MM.1S (cell line): Measurements from ENCODE around the gene ELMOD2.

Source experiments
- DNase-seq: peaks from one replicate; pipeline ENCODE4 v3.0.0-alpha.2; 2015
- H2AFZ ChIP-seq: fragments of 300-600 bp; sonication (generic); 2 replicates; pipeline ENCODE4 v1.6.0; 2016; ENCODE audit warnings: antibody characterized with exemption, low read length
- H3F3A ChIP-seq: fragments of 300-600 bp; sonication (generic); 2 replicates; pipeline ENCODE4 v1.6.1; 2016; ENCODE audit warnings: mild to moderate bottlenecking, antibody characterized with exemption, low read length, moderate library complexity, mixed read lengths; ENCODE audit not compliant: insufficient read depth
- H3K27ac ChIP-seq: fragments of 300-600 bp; sonication (generic); 2 replicates; pipeline ENCODE4 v1.5.1; 2016; ENCODE audit warnings: mild to moderate bottlenecking, low read length
- H3K27me3 ChIP-seq: fragments of 300-600 bp; sonication (generic); replicated peaks from 2 replicates; pipeline ENCODE4 v1.6.0; 2016; ENCODE audit warnings: low read length; ENCODE audit not compliant: insufficient read depth
- H3K36me3 ChIP-seq: fragments of 300-600 bp; sonication (generic); replicated peaks from 2 replicates; pipeline ENCODE4 v1.6.1; 2016; ENCODE audit warnings: mild to moderate bottlenecking, low read length, mixed read lengths; ENCODE audit not compliant: insufficient read depth
- H3K4me1 ChIP-seq: fragments of 300-600 bp; sonication (generic); 2 replicates; pipeline ENCODE4 v1.6.1; 2016; ENCODE audit warnings: low read length, mixed read lengths
- H3K4me2 ChIP-seq: fragments of 300-600 bp; sonication (generic); 2 replicates; pipeline ENCODE4 v1.6.0; 2016; ENCODE audit warnings: low read depth, low read length
- H3K4me3 ChIP-seq: fragments of 300-600 bp; sonication (generic); 2 replicates; pipeline ENCODE4 v1.5.1; 2016; ENCODE audit warnings: low read length, mixed read lengths
- H3K79me2 ChIP-seq: fragments of 300-600 bp; sonication (generic); 2 replicates; pipeline ENCODE4 v1.6.1; 2016; ENCODE audit warnings: mixed run types, low read length, mixed read lengths
- H3K9ac ChIP-seq: fragments of 300-600 bp; sonication (generic); 2 replicates; pipeline ENCODE4 v1.6.1; 2016; ENCODE audit warnings: low read length, mixed read lengths
- H3K9me2 ChIP-seq: fragments of 300-600 bp; sonication (generic); replicated peaks from 2 replicates; pipeline ENCODE4 v1.6.1; 2016; ENCODE audit warnings: mild to moderate bottlenecking, low read length, mixed read lengths; ENCODE audit not compliant: insufficient read depth
- H3K9me3 ChIP-seq: fragments of 300-600 bp; sonication (generic); replicated peaks from 2 replicates; pipeline ENCODE4 v1.6.1; 2016; ENCODE audit warnings: mild to moderate bottlenecking, low read length, mixed read lengths; ENCODE audit not compliant: insufficient read depth
- H4K20me1 ChIP-seq: fragments of 300-600 bp; sonication (generic); 2 replicates; pipeline ENCODE4 v1.6.1; 2016; ENCODE audit warnings: mild to moderate bottlenecking, low read length, moderate library complexity, mixed read lengths; ENCODE audit not compliant: insufficient read depth
- CTCF ChIP-seq: fragments of 300-600 bp; sonication (generic); IDR thresholded peaks from 2 replicates; pipeline ENCODE4 v1.5.1; 2016; ENCODE audit warnings: antibody characterized with exemption, low read length, mixed read lengths
- EZH2 ChIP-seq: fragments of 300-600 bp; sonication (generic); optimal IDR thresholded peaks from 2 replicates; pipeline ENCODE3; 2017; ENCODE audit warnings: low read depth, mild to moderate bottlenecking, antibody characterized with exemption, low read length, mixed read lengths
- EZH2phosphoT487 ChIP-seq: fragments of 300-600 bp; sonication (generic); IDR thresholded peaks from 2 replicates; pipeline ENCODE4 v1.6.1; 2018; ENCODE audit warnings: antibody characterized with exemption, low read length

Gene ELMOD2

GRCh38 chr4:140497405-140497746 lies 26.6 kb upstream of the ELMOD2 start:
- no peaks in the 10 kb centered on the region for H3K79me2 ChIP-seq
- H3K4me1 ChIP-seq, result no peaks in the 10 kb centered on the region
- no peaks in the 10 kb centered on the region for H3F3A ChIP-seq
- TF ChIP-seq EZH2, result no peak
- TF ChIP-seq EZH2phosphoT487, result no peak
- TF ChIP-seq CTCF, result no peak
- no peak overlapping the region for H3K4me2 ChIP-seq
- no peaks in the 10 kb centered on the region for H4K20me1 ChIP-seq
- no peak overlapping the region for H3K27ac ChIP-seq
- no peaks in the 10 kb centered on the region for H3K27me3 ChIP-seq
- no peak overlapping the region for H3K9ac ChIP-seq
- H3K4me3 ChIP-seq, result no peak overlapping the region
- H3K36me3 ChIP-seq, result no peaks in the 10 kb centered on the region
- no peak overlapping the region for H2AFZ ChIP-seq
- no peaks in the 10 kb centered on the region for H3K9me2 ChIP-seq
- DNase-seq, result no peak
- H3K9me3 ChIP-seq, result no peaks in the 10 kb centered on the region

GRCh38 chr4:140497747-140498636 lies 26.0 kb upstream of the ELMOD2 start, which contains the start of gene MGAT4D:
Gene MGAT4D (minus strand): TSS chr4:140498293. CDS start chr4:140498222, 71 bp downstream.
- H3K36me3 ChIP-seq, result no peaks in the 10 kb centered on the region
- no peaks in the 10 kb centered on the region for H3K4me1 ChIP-seq
- DNase-seq, result no peak
- no peaks in the 10 kb centered on the region for H3K9me3 ChIP-seq
- H3K27ac ChIP-seq, result no peak within 1 kb of the TSS
- no peaks in the 10 kb centered on the region for H3F3A ChIP-seq
- no peak within 1 kb of the TSS for H3K4me2 ChIP-seq
- H3K79me2 ChIP-seq, result no peaks in the 10 kb centered on the region
- no peak within 1 kb of the TSS for H3K9ac ChIP-seq
- H3K27me3 ChIP-seq, result no peaks in the 10 kb centered on the region
- H4K20me1 ChIP-seq, result no peaks in the 10 kb centered on the region
- H2AFZ ChIP-seq, result no peak within 1 kb of the TSS
- no peaks in the 10 kb centered on the region for H3K9me2 ChIP-seq
- TF ChIP-seq EZH2phosphoT487 (no peak), CTCF (no peak), EZH2 (no peak)
- no peak within 1 kb of the TSS for H3K4me3 ChIP-seq

- no peaks in the 10 kb centered on the region for H3F3A ChIP-seq
- H3K27ac ChIP-seq, result no peak overlapping the region
- no peaks in the 10 kb centered on the region for H3K9me2 ChIP-seq
- H3K27me3 ChIP-seq, result no peaks in the 10 kb centered on the region
- TF ChIP-seq CTCF (no peak), EZH2phosphoT487 (no peak), EZH2 (no peak)
- no peaks in the 10 kb centered on the region for H3K36me3 ChIP-seq
- H3K4me1 ChIP-seq, result no peaks in the 10 kb centered on the region
- H3K4me3 ChIP-seq, result no peak overlapping the region
- no peak overlapping the region for H3K9ac ChIP-seq
- no peaks in the 10 kb centered on the region for H3K79me2 ChIP-seq
- H3K4me2 ChIP-seq, result no peak overlapping the region
- no peak overlapping the region for H2AFZ ChIP-seq
- no peaks in the 10 kb centered on the region for H4K20me1 ChIP-seq
- no peak for DNase-seq
- no peaks in the 10 kb centered on the region for H3K9me3 ChIP-seq
Measured at GRCh38 chr4:140499391-140499790, 24.6 kb upstream of the ELMOD2 start.
